C1 segment of cervical spinal cord (tissue), 14 donors: ENCODE data around the gene POC1B.
A peak's percentile ranks its signal among the peaks of the same experiment; 100 is the strongest.

ENCODE experiments used
- DNase-seq, 14 donors: peaks; one replicate each; lab custom pipeline; 2025; lab: John Stamatoyannopoulos, UW

Gene POC1B

DNA sequence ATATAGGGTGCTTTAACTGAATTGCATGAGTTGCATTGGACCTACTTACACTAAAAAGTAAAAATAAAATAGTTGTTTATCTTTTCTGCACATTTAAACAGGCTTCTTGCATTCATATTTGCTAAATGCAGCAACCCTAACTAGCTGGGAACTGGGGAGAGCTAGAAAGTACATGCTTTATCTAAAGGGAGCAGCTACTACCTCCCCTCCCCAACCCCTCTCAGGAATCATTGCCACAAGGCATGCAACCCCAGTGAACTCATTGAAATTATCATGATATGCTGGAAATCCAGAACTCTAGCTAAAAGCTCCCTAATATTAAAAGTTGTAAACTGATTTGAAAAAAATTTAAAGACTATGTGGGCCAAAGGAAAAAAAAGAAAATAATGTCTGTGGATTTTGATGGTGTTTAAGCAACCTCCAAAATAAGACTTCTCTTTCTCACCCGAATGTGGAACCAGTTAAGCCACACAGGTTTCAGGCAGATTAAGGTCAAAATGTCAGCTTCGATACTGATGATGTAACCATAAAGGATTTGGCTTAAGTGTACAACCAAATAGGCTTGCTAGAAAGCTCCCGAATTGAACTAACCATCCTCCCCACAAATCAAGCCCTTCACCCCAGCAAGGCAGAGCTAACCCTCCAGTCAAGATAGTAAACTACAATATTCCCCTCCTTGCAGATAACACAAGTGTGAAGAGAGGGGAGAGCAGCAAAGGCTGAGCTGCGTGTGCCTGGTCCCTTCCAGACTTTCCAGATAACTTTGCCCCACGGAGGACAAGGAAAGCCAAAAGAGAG, 13.8 kb upstream of the POC1B start:
- DNase-seq, result no peak

DNA sequence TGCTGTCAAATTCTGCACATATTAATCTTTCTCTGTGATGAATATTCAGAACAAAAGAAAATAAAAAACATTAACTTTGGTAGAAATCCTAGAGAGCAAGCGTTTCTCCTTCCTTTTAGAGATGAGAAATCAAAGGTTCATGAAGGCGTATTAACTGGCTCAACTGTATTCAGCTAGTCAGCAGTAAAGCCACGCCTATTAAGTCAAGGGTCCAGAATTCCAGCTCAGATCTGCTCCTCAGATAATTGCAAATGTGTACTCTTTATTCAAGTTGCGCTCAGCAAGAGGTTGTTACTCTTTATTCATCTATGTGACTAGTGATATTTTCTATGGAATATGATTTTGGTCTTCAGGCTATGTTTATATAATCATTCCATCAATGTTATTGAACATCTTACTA, 13.1 kb upstream of the POC1B start:
- no peak for DNase-seq

DNA sequence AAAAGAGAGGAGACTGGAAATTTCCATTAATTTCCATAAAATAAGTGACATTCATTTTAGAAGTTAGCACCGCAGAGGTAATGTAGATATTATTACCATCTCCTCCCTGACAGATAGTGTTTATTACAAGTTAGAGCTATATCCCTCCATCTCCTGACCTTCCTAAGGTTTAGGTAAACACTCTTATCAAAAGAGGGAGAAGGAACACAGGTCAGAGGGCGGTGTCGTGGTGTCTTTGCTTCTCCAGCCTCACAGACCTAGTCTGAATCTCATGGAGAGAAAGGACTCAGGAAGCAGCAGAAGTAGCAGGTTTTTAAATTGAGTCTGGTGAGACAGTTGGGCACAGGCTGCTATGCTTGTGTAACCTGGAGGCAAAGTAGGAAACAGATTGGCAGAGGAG, 11.5 kb upstream of the POC1B start:
- no peak for DNase-seq

- DNase-seq, result peak in 2 of 14 donors; percentile 26 to 33
These were observed 3.9 kb upstream of the POC1B start for GRCh38 chr12:89529738-89530137.

GRCh38 chr12:89528434-89528833, 2.6 kb upstream of the POC1B start:
- no peak for DNase-seq

DNA sequence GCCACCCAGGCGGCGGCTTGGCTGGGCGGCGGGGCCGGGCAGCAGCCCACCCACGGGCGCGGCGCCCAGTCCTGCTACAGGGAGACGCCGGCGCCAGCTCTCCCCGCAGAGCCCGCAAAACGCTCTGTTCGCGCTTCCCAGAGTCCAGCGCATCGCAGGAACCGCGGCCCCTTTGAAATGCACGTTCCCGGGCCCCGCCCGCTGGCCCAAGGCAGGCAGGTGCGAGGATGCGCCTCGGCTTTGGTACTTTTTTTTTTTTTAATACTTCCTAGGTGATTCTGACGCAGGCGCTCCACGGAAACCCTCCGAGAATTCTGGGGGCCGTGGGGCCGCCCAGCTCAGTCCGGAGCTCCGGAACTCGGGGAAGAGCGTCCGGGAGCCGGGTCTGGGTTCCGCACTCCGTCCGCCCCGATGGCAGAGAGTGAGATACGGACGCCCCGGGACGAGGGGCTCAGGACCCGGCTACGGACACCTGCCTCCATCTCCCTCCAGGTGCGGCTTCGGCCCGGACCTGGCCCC, 483 bp downstream of the POC1B start:
- peak in 10 of 14 donors; percentile 41 to 71 (median 58) for DNase-seq

- DNase-seq, result peak; percentile 15 to 86 (median 71)
These were observed 1.1 kb downstream of the POC1B start, which contains the start of gene GALNT4 for GRCh38 chr12:89524541-89525304. Gene GALNT4, minus strand, starts transcription at chr12:89524796. Its CDS starts 247 bp downstream, at chr12:89524549.

- DNase-seq, result peak in 1 of 14 donors; percentile 6
These were observed 1.9 kb downstream of the POC1B start for GRCh38 chr12:89523843-89524540.

DNA sequence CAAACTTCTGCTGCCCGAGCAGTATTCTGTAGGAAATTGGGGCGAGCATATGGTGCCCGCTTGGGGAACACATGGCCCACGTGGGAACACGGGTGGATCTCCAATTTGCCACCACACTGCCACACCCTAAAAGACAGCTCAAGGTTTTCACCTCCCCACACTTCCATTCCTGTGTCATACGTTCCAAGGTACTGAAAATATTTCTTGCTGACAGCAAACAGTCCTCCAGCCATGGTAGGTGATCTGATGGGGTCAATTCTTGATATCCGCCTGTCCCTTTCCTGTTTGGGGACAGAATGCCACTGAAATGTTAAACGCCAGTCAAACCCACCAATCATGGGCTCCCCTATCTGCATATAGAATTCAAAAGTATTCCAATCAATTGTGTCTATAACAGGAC, 2.5 kb downstream of the POC1B start:
- no peak for DNase-seq

DNA sequence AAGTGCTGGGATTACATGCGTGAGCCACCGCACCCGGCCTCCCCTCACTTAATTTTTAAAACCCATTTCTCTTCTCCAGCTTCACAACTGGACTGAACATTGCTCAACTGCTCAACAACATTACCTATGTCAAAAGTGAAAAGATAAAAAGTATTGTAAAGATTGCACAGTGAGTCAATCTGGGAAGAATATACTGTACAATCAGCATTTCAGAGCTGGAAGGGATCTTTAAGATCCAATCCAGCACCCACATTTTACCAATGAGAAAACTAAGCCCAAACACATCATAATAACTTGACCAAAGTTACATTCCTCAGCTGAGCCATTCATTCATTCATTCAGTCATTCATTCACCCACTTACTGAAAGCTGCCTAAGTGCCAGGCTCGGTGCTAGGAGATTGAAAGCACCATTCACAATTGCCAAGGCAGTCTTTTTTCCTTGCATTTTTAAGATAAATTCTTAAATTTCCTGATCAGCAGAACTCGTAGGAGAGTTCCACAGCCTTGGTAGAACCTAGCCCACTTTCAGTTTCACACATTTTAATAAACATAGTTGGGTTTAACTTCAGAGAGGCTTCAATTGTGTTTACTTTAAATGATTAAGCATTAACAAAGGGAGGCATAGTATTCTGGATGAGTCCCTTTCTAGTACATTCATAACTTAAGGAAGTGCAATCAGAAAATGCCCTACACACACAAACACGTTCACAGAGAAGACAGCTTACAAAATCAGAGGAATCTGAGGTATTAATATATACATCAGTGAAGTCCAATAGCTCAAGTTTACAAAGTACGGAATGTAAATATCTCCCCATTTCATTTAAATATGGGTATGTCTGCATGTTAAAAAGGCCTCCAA, 4.3 kb downstream of the POC1B start:
- DNase-seq, result no peak

- no peak for DNase-seq
These were observed 8.1 kb downstream of the POC1B start for GRCh38 chr12:89517720-89518119.

DNA sequence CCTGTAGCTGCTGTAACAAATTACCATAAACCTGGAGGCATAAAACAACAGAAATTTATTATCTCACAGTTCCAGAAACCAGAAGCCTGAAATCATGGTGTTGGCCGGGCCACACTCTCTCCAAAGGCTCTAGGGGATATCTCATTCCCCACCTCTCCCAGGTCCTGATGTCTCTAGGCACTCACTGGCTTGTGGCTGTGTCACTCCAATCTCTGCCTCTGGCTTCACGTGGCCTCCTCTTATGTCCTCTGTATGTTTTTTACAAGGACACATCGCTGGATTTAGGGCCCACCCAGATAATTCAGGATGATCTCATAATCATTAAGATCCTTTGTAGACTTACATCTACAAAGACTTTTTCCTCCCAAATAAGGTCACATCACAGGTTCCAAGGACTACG, 9.2 kb downstream of the POC1B start:
- no peak for DNase-seq

DNA sequence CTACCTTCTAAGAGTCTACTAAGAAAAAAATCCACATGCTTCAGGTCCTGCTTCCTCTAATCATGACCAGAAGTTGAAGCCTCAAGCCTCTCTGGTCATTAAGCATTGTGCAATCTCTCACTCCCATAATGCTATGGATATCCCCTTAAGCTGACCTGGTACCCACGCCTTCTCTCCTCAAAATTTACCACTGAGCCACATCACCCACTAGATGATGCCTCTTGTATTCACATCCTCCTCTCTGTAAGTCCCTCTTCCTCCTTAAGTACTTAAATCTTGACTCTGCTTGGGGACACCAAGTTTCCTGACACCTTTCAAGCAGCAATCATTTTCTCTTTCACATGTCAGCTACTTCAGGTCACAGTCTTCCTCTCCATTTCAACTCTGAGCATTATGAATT, 11.1 kb downstream of the POC1B start:
- no peak for DNase-seq

GRCh38 chr12:89513544-89513943, 12.3 kb downstream of the POC1B start:
- no peak for DNase-seq

DNA sequence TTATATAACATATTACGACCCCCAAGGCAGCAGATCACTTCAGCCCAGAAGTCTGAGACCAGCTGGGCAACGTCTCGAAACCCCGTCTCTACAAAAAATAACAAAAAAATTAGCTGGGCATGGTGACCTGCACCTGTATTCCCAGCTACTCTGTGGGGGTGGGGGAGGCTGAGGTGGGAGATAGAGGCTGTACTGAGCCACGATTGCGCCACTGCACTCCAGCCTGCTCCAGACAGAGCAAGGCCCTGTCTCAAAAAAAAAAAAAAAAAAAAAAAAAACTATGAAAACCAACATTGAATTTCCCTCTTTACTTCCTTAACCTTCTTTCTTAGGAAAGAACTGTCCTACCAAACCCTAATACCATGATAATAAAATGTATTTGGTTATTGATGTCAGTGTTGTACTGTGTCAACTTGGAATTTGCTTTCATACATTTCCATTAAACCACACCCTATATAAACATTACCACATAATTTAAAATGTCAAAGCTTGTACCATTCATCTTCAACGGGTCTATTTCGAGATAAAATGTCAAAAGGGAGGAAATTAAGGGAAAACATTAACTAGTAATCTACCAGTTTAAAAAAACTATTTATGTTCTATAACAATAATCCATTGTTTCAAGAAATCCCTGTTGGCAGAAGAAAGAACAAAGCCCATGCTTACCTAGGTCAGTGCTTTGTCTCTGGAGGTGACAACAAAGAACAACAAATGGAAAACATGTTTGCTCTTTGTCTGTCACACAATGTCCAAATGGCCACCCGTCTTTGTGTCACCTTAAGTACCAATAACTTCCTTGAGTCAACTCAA, 18.6 kb downstream of the POC1B start:
- no peak for DNase-seq

GRCh38 chr12:89506050-89506449, 19.8 kb downstream of the POC1B start:
- DNase-seq, result no peak

DNA sequence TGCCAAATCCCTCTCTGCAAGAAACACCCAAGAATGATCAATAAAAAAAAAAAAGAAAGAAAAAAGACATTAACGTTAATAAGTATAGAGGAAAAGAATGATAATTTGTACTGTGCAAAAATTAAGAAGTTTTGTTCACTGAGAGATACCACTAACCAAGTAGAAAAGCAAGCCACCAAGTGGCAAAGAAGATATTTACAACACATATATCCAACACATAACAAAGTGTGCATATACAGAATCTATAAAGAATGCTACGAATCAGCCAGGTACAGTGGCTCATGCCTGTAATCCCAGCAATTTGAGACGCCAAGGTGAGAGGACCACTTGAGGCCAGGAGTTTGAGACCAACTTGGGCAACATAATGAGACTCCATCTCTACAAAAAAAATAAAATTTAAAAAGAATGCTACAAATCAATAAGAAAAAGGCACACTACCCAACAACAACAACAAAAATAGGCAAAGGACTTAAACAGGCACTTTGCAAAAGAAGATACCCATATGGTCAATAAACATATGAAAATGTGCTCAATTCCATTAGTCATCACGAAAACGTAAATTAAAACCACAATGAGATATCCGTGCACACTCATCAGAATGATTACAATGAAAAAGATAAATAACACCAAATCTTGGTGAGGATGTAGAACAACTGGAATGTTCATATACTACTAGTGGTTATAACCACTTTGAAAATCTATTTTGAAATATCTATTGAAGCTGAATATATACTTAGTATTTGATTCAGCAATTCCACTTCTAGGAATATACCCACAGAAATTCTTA, 21.1 kb downstream of the POC1B start:
- no peak for DNase-seq

GRCh38 chr12:89501793-89502192, 24.1 kb downstream of the POC1B start:
- DNase-seq, result no peak

DNA sequence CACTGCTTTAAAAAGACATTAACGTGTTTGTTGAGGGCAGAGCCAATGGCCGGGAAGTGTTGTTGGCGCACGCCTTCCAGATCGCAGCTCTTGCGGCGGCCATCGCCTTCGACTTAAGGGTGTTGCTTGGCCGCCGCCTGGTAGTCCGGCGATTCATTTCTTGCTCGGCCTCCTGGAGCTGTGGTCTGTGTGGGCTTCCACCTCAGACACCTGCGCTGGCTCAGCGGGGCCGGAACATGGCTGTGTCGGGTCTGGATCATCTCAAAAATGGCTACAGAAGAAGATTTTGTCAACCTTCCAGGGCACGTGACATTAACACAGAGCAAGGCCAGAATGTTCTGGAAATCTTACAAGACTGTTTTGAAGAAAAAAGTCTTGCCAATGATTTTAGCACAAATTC, 26.0 kb downstream of the POC1B start:
- no peak for DNase-seq
